ENCODE data around the gene TBC1D21.
A peak's percentile ranks its signal among the peaks of the same experiment; 100 is the strongest.

Gene TBC1D21, protein sequence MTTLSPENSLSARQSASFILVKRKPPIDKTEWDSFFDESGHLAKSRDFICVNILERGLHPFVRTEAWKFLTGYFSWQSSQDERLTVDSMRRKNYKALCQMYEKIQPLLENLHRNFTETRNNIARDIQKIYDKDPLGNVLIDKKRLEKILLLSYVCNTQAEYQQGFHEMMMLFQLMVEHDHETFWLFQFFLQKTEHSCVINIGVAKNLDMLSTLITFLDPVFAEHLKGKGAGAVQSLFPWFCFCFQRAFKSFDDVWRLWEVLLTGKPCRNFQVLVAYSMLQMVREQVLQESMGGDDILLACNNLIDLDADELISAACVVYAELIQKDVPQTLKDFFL

DNA sequence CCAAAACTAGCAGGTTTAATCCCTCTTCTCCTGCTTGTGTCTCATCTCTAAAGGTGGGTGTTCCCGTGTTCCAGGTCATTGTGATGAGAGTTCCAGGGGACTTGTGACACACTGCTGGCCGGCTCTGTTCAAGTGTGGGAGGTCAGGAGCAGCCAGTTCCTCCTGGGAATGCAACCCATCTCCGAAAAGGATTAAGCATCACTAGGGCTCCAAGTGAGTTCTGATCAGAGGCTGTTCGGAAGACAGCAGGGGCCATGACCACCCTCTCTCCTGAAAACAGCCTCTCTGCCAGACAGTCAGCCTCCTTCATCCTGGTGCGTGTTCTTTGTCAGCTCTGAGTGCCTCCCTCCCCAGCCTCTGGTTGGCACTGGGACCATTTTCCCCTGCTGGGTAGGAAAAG is at the start of gene TBC1D21:
Gene TBC1D21 (plus strand): TSS at position 109 of the 400 bp plus-strand sequence. CDS start 146 bp downstream, at position 255.
- no peak for DNase-seq (ENCODE audit: low spot score)

DNA sequence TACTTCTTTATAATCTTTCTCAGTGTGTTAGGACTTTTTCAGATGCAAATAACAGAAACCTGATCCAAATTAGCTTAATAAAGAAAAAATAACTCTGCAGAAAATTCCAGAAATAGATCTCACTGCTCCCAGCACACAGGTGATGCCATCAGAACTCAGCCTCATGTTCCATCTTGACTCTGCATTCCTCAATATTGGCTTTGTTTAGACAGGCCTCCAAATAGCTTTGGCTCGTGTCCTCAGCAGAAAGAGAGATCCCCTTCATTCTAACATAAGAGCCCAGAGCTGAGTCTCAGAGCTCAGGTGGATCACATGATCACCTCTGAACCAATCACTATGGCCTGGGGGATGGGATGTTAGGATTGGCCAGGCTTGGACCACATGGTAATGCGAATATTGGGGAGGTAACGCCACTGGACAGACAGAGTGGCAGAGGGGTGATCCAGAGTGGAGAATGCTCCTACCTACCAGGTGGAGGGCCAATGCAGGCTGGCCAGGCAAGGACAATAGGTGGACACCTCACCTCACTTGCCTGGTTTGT is 46.6 kb upstream of the TBC1D21 start:
- no peak for DNase-seq (ENCODE audit: low spot score)

DNA sequence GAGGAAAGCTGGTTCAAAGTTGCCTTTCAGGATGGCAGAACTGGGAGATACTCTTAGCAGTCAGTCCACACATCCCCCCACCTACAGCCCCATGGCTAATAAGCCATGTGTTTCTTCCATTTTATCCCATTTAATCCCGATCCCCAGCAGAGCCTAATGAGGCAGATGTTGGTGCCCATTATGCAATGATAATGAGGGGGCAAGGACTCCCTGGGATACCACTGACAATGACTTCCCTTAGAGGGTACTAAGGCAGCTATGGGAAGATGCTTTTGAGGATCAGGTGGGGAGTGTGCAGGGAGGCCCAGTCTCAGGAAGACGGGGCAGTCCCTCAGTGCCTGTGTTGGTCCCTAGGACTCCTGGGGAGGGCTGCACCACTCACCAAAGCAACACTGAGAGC is 43.8 kb upstream of the TBC1D21 start:
- no peak for DNase-seq (ENCODE audit: low spot score)

DNA sequence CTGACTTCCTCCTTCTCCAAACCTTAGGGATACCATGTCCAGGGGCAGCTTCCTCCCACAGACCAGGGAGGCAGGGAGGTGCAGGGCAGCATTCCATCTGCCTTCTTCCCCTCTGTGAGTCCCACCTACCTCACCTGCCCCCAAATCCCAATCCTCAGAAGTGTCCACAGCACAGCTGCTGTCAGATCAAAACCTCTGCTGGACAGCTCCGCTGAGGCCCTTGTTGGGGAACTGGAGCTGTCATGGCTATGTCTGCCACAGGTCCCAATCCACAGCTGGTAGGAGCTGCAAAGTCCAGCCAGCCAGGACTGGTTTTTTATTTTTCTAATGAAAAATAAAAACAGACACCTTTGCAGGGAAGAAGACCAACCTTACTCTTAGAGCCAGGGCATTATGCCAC is 40.7 kb upstream of the TBC1D21 start:
- no peak for DNase-seq (ENCODE audit: low spot score)

DNA sequence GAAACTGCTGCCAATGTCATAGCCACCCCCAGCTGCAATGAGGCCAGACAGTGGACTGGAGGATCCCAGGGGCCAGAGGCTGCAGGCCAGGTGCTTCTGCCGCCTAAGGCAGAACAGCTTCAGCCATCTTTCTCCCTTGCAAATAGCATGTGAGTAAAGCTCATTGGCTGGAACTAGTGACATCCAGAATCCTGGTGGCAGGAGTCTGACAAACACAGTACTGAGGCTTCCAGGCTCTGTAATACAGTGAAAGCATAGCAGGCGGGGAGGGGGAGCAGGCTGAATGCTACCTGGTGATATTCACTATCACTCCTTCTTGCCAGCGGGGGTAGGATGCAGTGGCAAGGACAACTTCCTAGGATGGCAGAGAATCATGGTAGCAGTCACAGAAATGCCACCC is 36.5 kb upstream of the TBC1D21 start:
- DNase-seq (ENCODE audit: low spot score): no peak

DNA sequence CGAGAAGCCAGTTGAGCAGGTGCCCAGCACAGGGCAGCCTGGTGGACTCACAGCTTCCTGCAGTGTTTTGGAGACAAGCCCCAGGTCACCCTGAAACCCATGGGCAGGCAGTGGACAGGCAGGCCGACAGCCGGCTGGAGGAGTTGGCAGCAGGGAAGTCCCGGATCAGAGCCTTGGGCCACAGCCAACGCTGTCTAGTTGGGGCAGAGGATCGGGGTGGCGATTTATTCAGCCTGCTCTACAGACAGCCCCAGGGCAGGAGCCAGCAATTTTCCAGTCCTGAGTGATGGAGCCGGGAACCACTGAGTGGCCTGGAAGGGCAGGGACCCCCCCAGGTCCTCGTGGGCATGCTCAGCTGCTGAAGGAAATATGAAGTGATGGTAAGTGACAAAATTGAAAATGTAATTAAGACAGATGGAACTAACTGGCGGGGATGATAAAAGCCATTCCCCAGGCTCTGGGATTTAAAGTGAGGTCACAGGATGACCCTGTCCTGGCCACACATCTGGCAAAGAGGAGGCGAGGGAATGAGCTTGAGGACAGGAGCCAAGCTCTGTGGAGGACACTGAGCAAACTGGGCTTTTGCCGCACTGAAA is 34.4 kb upstream of the TBC1D21 start:
- peak; percentile 72 for DNase-seq (ENCODE audit: low spot score)

DNA sequence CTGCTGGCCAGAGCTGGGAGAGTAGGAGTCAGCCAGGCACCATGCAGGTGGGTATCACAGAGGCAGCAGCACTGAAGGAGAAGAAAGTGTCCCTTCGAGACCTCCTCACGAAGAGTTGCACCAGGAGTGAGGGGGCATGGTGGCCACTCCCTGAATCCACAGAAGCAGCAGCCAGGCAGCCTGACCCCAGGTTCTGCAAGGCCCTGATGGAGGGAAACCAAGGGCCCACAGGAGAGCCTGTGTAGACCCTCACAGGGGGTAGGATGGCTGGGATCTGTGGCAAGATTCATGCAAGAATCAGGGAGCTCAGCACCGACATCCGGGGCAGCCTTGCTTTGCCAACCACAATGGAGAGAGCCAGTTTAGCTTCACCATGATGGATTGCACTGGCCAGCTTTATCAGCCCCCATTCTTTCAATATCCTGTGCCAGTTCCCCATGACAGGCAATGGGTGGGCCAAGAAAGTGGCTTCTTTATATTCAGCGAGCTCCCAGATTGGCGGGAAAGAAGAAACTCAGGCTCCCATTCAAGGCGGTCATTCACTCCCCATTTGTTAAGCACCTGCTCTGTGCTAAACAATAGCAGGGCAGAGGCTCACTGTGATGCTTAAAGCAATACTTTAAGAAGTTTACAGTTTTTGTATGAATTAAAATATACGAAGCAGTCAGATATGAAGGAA is 33.5 kb upstream of the TBC1D21 start:
- DNase-seq (ENCODE audit: low spot score): no peak

DNA sequence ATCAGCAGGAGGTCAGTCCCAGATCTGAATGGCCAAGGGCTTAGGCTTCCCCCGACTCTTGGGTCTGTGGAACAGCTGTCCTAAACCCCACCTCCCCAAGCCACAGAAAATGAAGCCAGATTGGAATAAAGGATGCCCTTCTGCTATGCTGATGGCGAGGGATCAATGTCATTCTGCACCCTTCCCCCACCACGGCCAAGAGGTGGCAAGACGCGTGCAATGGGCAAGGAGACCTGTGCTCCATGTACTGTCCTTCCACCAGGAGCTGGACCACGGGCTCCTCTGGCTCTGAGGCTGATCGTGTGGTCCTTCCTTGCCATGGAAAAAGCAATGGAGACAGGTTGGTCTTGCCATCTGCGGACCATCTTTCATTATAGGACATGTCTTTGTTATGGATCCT is 32.6 kb upstream of the TBC1D21 start:
- no peak for DNase-seq (ENCODE audit: low spot score)

DNA sequence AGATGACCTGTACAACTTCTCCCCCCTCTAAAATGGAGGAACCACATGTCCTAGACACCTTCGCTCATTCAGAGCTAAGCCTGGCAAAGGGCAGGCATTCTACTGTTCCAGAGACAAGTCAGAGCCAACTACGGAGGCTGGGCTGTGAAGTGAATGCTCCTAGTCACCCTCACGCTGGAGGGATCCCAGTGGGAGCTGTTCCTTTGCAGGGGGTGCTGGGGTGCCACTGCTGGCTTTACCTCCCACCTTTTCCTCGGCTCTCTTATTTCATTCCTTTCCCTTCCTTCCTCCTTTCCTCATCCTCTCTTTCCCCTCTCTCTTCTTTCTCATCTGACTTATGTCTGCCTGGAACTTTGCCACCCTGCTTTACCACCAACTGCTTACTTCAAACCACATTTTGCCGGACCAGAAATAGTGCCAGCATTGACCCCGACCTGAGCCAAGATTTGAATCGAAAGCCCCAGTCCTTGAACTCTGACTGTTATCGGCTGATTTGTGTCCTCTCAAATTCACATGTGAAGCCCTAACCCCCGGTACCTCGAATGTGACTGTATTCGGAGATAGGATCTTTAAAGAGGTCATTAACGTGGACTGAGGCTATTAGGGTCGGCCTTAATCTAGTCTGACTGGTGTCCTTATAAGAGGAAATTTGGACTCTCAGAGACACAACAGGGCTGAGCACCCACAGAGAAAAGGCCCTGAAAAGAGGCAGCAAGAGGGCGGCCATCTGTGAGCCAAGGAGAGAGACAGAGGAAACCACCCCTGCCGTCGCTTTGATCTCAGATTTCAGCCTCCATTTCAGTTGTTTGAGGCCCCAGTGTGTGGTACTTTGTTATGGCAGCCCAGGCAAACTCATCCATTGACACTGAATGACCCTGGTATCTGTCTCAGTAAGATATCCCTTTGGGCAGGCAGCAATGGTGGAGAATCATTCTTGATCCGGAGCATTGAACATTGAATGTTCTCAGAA is 31.3 kb upstream of the TBC1D21 start:
- DNase-seq (ENCODE audit: low spot score): no peak

DNA sequence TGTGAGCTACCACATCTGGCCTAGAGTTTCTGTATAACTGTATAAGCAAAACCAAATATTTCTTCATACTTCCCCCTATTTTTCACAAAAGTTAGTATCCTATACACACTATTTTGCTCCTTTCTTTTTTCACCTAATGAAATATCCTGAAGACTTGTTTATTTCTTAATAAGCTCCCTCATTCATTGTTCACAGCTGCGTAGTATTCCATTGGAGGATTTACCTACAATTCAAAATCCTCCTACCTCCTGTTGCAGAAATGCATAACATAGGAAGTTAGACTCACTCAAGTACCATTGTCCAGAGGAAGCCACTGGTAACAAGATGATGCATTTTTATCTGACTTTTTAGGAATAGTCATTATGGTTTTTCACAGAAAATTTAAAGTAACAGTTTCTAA is 29.6 kb upstream of the TBC1D21 start:
- DNase-seq (ENCODE audit: low spot score): no peak

DNA sequence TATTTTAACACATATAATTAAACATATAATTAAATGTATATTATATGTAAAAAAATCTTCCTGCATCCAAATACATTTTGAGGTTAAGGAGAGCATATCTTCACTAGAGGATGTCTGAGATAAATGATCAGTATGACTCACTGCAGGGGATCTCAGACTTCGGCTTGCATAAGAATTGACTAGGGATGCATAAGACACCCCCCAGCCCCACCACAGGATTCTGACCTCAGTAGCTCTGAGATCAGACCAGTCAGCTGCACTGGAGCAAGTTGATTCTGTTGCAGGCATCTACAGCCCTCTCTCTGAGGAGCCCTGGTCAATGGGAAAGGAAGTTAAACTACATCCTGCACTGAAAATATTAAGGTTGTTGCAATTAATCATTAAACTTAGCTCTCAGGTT is 29.0 kb upstream of the TBC1D21 start:
- DNase-seq (ENCODE audit: low spot score): no peak

DNA sequence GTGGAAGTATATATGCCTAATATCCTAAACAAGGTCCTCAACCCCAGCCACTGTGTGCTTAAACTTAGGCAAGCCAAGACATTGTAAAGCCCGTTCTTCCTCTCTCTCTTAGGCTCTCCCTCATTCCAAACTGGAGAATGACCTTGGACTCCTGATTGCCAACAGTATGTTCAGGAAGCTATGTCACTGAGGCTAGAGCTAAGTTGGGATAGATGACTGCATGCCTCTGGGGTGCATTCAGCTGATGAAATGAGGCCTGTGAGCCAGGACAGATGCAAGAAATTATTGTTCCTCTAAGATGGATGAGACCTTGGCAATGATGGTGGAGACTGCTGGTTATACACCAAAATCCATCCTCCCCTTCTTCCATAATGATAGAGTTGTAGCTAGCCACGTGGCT is 27.9 kb upstream of the TBC1D21 start:
- DNase-seq (ENCODE audit: low spot score): no peak

DNA sequence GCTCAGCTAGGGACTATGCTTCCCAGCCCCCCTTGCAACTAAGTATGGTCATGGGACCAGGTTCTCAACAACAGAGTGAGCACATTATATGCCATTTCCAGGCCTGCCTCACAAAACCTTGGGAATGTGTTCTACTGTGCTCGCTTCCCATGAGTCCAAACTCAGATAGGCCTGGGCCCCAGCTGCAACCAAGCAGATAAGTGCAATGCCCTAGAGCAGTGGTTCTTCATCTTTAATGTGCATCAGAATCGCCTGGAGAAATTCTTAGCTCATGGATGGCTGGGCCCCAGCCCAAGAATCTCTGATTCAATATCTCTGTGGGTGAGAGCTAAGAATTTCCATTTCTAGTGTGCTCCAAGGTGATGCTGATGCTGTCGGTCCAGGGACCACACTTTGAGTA is 27.5 kb upstream of the TBC1D21 start:
- no peak for DNase-seq (ENCODE audit: low spot score)

DNA sequence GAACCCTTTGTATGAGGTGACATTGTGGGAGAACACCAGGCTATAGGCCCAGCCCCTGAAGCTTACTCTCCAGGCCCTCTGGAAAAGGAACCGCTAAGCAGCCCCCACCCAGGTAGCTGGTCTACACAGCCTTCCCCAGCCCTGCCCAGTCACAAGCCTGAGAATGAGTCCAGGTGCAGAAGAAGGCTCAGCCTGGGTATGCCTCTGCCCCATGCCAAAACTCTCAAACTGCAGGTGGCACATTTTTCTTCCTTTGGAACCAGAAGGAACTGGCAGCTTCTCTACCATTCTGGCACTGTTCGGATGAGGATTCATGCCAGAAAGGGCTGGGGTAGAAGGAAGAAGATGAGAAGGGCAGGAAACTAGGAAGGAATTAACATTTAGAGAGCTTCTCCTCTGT is 23.7 kb upstream of the TBC1D21 start:
- no peak for DNase-seq (ENCODE audit: low spot score)

DNA sequence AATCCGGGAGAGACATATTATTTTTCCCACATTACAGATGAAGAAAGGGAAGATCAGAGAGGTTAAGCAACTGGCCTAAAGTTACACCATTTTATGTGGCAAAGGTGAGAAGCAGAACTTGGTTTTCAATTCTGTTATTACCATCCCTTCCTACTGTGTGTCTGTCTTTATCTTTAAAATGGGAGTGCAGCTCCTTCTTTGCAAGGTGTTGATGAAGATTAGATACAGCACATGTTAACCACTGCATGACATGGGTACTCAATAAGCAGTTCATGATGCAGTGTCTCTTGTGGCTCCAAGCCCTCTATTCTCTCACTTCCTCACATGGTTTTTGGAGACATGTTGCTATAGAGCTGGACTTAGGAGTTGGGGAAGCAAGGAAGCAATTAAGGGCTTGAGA is 23.1 kb upstream of the TBC1D21 start:
- no peak for DNase-seq (ENCODE audit: low spot score)

DNA sequence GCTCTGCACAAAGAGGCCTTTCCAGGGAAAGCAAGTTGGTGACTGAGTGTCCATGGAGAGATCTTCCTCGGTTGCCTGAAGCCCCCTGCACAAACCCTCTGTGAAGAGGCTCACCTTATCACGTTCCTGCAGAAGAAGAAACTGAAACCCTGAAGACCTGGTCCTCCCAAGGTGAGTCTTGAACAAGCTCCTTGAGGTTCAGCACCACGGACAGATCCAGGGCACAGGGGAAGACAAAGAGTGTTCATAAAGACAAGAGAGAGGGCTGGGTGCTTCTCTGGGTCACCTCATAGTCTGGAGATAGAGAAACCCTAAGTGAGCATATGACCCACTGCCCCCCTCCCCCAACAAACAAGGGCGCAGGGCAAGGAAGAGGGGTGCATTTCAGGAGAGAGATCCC is 21.7 kb upstream of the TBC1D21 start:
- DNase-seq (ENCODE audit: low spot score): no peak

DNA sequence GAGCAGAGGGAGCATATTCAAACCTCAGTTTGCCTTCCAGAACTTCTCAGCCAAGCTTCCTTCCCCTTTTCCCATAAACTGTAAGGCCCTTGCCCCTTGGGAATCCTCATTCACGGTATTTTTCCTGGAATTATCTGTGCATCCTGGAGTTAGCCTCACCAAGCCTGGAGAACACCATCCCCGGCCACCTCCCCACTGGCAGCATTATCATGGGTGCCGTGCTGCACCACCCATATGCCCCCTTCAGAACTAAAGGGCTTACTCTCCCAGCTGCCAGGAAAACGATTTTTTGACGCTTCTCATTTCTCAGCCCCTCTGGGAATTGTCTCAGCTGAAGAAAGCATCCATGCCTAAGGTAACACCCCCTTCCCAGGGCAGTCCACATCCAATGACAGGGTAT is 20.9 kb upstream of the TBC1D21 start:
- no peak for DNase-seq (ENCODE audit: low spot score)

DNA sequence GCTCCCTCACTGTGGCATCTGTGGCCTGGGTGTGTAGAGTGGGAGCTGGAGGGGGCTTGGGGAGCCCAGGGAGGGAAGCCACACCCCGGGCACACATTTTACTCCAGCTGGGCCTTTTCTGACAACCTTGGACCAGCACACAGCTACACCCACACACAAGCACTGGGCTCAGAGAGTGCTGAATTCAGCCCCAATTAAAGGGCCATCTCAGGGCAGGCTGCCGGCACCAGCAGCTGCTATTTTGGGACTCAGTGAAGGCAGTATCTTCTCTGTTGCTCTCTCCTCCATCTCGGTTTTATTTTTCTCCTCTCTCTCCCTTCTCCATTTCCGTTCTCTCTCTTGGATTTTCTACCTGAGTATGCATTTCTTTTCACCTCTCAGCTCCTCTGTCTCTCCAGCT is 19.1 kb upstream of the TBC1D21 start:
- no peak for DNase-seq (ENCODE audit: low spot score)

DNA sequence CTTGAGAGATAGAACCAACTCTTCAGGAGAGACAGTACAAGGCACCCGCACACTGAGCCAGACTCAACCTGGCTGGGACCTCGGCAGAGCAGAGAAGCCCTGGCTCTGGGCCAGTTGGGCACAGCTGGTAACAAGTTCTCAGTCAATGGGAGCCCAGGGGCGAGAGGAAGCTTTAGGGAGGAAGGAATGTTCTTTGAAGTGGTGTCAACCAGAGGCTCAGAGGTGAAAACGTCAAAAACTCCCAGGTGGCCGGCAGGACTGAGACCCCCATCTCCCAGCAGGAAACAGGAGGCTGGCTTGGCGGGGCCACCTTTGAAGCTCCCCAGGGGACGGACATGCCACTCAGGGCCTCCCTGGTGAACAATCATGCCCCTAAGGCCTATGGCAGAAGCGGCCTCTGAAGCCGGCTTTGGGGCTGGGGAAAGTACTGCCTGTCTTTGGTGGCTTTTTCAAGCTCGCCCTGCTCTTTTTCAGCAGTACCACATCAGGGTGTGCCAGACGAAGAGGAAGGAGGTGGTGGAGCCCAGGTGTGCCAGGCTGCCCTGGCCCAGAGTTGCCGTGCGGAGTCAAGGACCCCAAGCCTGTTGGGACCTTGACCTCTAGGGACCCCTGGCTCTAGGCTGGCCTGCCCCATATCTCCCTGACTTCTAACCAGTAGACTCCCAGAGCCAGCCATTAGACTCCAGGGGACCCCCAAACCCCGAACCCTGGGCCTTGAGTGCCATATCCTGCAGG is 16.7 kb upstream of the TBC1D21 start:
- no peak for DNase-seq (ENCODE audit: low spot score)

DNA sequence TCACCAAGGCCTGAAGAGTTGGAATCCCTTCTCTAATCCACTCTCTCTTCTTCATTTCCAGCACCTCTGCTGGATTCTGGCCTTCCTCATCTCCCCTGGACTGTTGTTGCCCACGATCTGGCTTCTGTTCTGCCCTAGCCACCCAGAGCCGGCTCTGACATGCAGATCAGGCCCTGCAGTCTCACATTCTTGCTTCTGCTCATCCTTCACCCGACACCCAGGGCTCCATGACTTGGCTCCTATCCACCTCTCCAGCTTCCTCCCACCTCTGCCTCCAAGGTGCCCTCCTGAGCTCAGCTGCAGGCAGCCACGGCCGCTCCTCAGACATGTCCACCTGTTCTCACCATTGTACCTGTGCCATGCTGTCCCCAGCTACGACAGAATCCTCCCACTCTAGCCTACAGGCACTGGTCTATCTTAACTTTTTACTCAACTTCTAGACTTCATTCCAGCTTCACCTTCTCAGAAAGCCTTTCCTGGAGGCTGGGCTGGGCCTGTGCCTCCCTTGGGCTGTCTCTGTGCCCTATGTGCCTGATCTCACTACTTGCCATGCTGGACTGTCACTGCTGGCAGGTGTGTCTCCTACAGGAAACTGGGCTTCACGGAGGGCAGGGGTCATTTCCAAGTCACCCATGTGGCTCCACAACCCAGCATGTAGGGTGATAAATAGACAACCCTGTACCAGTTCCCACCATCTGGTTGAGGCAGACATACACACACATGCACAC is 16.0 kb upstream of the TBC1D21 start:
- DNase-seq (ENCODE audit: low spot score): no peak

DNA sequence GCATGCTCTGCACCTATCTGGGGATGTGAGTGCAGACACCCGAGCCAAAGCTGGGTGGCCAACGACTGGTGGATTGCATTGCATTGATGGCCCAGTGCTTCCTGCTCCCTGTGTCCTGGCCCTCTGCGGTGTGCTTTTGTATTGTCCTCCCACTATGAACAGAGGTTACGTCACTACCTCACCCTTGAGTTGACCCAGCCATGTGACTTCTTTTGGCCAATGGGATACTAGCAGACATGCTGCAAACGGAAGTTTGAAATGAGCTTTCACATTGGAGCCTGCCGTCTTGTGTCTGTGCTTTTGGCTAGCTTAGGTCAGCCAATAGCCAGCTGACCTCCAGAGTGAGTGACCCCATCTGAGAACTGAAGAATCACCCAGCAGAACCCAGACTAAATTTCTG is 15.3 kb upstream of the TBC1D21 start:
- no peak for DNase-seq (ENCODE audit: low spot score)

Measured in globus pallidus (tissue), 1 donor.